Bone marrow (tissue), 2 donors: ENCODE results near the gene SUZ12.
"Not testable (repeated sequence)": the region's sequence is repeated elsewhere in the genome, so short reads cannot be mapped to it uniquely, and the experiment has no call there.

ENCODE experiments used
- DNase-seq, 2 donors: peaks; one replicate each; lab custom pipeline; 2025; lab: John Stamatoyannopoulos, UW

Gene SUZ12

DNA sequence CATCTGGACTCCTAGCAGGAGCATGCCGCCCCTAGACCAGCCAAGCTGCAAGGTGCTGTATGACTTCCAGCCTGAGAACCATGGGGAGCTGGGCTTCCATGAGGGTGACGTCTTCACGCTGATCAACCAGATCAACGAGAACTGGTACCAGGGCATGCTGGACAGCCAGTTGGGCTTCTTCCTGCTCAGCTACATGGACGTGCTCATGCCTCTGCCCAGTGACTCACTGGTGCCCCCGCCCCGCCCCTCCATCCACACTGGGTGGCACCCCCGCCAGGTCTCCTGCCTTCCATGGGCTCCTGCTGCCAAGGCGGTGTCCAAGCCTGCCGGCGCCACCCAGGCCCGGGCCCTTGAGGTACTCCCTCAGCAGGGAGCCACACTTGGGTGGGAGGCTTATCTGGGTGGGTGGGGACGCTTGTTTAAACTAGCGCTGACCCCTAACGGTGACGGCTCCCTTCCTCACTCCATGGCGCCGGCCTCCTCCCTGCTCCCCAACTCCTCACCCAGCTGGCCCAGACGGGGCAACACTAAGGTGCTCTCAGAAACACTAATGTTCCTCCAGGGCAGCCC, 104.6 kb downstream of the SUZ12 start:
- DNase-seq = not testable (repeated sequence)

DNA sequence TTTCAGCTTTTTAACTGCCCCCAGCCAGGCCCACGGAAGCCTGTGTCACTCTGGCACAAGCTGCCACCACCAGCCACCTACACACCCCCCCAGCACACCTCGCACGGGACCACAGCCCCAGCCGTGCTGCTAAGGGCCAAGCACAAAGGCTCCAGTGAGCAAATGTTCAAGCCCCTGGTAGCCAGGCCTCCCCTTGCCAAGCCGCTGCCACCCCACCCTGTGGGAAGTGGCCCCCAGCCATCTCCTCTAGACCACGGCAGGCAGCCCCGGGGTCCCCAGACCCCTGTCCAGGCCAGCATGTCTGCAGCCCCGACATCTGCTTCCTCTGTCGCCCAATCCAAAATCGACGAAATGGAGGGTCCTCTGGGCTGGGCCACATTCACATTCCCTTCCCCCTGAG, 105.5 kb downstream of the SUZ12 start:
- DNase-seq = not testable (repeated sequence)

DNA sequence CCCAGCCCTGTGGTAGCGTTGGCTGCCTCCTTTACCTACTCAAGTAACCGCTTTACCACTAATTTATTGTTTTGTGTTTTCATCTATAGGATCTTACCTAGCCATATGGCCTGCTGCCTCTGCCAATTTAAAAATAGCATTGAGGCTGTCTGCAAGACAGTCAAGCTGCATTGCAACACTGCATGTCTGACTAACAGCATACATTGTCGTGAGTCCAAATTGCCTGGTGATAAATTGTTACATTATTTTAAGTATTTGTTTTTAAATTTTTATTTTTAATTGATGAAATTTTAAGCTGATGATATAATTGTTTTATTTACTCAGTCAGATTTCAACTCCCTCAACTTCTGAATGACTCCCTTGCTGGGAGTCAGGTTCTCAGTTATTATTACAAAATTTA, 108.8 kb downstream of the SUZ12 start:
- not testable (repeated sequence) for DNase-seq

DNA sequence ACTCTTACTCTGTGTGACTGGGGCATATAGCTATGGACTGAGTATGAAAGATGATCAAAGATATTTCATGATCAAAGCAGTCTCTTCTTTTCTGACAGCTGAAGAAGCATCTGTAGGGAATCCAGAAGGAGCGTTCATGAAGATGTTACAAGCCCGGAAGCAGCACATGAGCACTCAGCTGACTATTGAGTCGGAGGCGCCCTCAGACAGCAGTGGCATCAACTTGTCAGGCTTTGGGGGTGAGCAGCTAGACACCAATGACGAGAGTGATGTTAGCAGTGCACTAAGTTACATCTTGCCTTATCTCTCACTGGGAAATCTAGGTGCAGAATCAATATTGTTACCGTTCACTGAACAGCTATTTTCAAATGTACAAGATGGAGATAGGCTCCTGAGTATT, 110.9 kb downstream of the SUZ12 start:
- not testable (repeated sequence) for DNase-seq
